ENCODE measurements around the gene SMCP.
A peak's percentile ranks its signal among the peaks of the same experiment; 100 is the strongest.

Gene SMCP

GRCh38 chr1:152878042-152878441 is at the start of gene SMCP:
TSS of gene SMCP (plus strand) at chr1:152878322. CDS start at chr1:152884423, 6,101 bp downstream.
- no peak within 1 kb of the TSS for H3K4me3 ChIP-seq (ENCODE audit: low read length)
- peak; percentile 33 for TF ChIP-seq CTCF (IDR thresholded peaks at IDR 0.05; ENCODE audit: insufficient read depth, low read depth, low read length, missing control alignments)
- DNase-seq (ENCODE audit: low read depth): no peak

- DNase-seq (ENCODE audit: low read depth): no peak
- no peak for TF ChIP-seq CTCF (IDR thresholded peaks at IDR 0.05; ENCODE audit: insufficient read depth, low read depth, low read length, missing control alignments)
- H3K4me3 ChIP-seq (ENCODE audit: low read length): no peak overlapping the region
Measured at GRCh38 chr1:152836870-152837269, 41.3 kb upstream of the SMCP start.

GRCh38 chr1:152842556-152842955 is 35.6 kb upstream of the SMCP start, which contains the start of gene LCE6A:
TSS of gene LCE6A (plus strand) at chr1:152842856. CDS start at chr1:152843521, 665 bp downstream.
- peak; percentile 60 for DNase-seq (ENCODE audit: low read depth)
- TF ChIP-seq CTCF (IDR thresholded peaks at IDR 0.05; ENCODE audit: insufficient read depth, low read depth, low read length, missing control alignments): no peak
- no peak within 1 kb of the TSS for H3K4me3 ChIP-seq (ENCODE audit: low read length)

GRCh38 chr1:152855661-152856060 is 22.5 kb upstream of the SMCP start:
- DNase-seq (ENCODE audit: low read depth): peak; percentile 9
- H3K4me3 ChIP-seq (ENCODE audit: low read length): no peak overlapping the region
- no peak for TF ChIP-seq CTCF (IDR thresholded peaks at IDR 0.05; ENCODE audit: insufficient read depth, low read depth, low read length, missing control alignments)

- peak; percentile 53 for DNase-seq (ENCODE audit: low read depth)
- TF ChIP-seq CTCF (IDR thresholded peaks at IDR 0.05; ENCODE audit: insufficient read depth, low read depth, low read length, missing control alignments): no peak
- H3K4me3 ChIP-seq (ENCODE audit: low read length): no peak overlapping the region
Measured at GRCh38 chr1:152858062-152858461, 20.1 kb upstream of the SMCP start.

GRCh38 chr1:152859696-152860095 is 18.4 kb upstream of the SMCP start, which contains the start of gene LCE7A:
TSS of gene LCE7A (plus strand) at chr1:152859996. CDS start at chr1:152860698, 702 bp downstream.
- H3K4me3 ChIP-seq (ENCODE audit: low read length): no peak within 1 kb of the TSS
- no peak for TF ChIP-seq CTCF (IDR thresholded peaks at IDR 0.05; ENCODE audit: insufficient read depth, low read depth, low read length, missing control alignments)
- no peak for DNase-seq (ENCODE audit: low read depth)

- DNase-seq (ENCODE audit: low read depth): no peak
Measured at GRCh38 chr1:152860129-152860528, 18.0 kb upstream of the SMCP start.

More at GRCh38 chr1:152860129-152860528, 18.0 kb upstream of the SMCP start:
- TF ChIP-seq CTCF (IDR thresholded peaks at IDR 0.05; ENCODE audit: insufficient read depth, low read depth, low read length, missing control alignments): no peak
- H3K4me3 ChIP-seq (ENCODE audit: low read length): no peak overlapping the region
